Caco-2 (cell line): ENCODE measurements around the gene PDE7B. TPM values are rescaled to one million over a fixed set of nuclear protein-coding genes. Genes with fewer than 3 reads are reported as not detected.

Experiments used
- BruUV-seq: library from RNA; stranded (reverse); fragments of 400-500 nt; replicated peaks from 2 replicates; lab custom pipeline; 2021; lab: Mats Ljungman, UMichigan
- CTCF ChIA-PET: fragments of 300-600 bp; sonication (Branson Sonifier 250); formaldehyde crosslinking; loops from one replicate; lab custom pipeline; 2022; ENCODE audit warnings: antibody characterized with exemption; lab: Charles Lee
- POLR2A ChIA-PET: fragments of 300-600 bp; sonication (Branson Sonifier 250); formaldehyde crosslinking; loops from one replicate; lab custom pipeline; 2022; ENCODE audit warnings: antibody characterized with exemption; lab: Charles Lee
- DNase-seq, 2 experiments: peaks; one replicate each; pipeline versions ENCODE4 v3.0.0 to v3.0.0-alpha.2; 2020 to 2022
- H3K27me3 ChIP-seq: replicated peaks from 2 replicates; pipeline ENCODE4 v1.6.0; 2011; ENCODE audit warnings: low read length; ENCODE audit not compliant: control insufficient read depth, insufficient read depth
- H3K36me3 ChIP-seq: 2 replicates; pipeline ENCODE4 v1.5.1; 2011; ENCODE audit warnings: low read length; ENCODE audit not compliant: control insufficient read depth, insufficient read depth
- H3K4me1 ChIP-seq: fragments of 250-450 bp; sonication (Bioruptor Pico); 2 replicates; pipeline ENCODE4 v1.5.1; 2020; ENCODE audit warnings: mild to moderate bottlenecking
- H3K4me3 ChIP-seq: 2 replicates; pipeline ENCODE4 v1.5.1; 2011; ENCODE audit warnings: low read depth, mild to moderate bottlenecking, control low read depth, low read length
- H3K9me3 ChIP-seq: fragments of 250-450 bp; sonication (Bioruptor Pico); 2 replicates; pipeline ENCODE4 v1.5.1; 2020; ENCODE audit warnings: mild to moderate bottlenecking, moderate library complexity
- H3K27ac Mint-ChIP-seq: one replicate; pipeline ENCODE4 v1.8.0; 2022; ENCODE audit warnings: mixed read lengths; ENCODE audit not compliant: unreplicated experiment
- H3K27me3 Mint-ChIP-seq: one replicate; pipeline ENCODE4 v1.8.0; 2022; ENCODE audit warnings: mixed read lengths; ENCODE audit not compliant: insufficient read depth, unreplicated experiment
- H3K36me3 Mint-ChIP-seq: one replicate; pipeline ENCODE4 v1.8.0; 2022; ENCODE audit warnings: mild to moderate bottlenecking, mixed read lengths; ENCODE audit not compliant: insufficient read depth, unreplicated experiment
- H3K4me1 Mint-ChIP-seq: one replicate; pipeline ENCODE4 v1.8.0; 2022; ENCODE audit warnings: low read depth, mixed read lengths; ENCODE audit not compliant: unreplicated experiment
- H3K4me3 Mint-ChIP-seq: one replicate; pipeline ENCODE4 v1.8.0; 2022; ENCODE audit warnings: mild to moderate bottlenecking, moderate library complexity, mixed read lengths; ENCODE audit not compliant: unreplicated experiment
- H3K9me3 Mint-ChIP-seq: one replicate; pipeline ENCODE4 v1.8.0; 2022; ENCODE audit warnings: mixed read lengths; ENCODE audit not compliant: unreplicated experiment
- CTCF ChIP-seq, 2 experiments: fragments of 200-600 bp in 1 of 2; IDR thresholded peaks; 1 replicate in 1 of 2; 2 replicates in 1 of 2; pipeline versions ENCODE4 v1.5.1 to v1.8.0; 2011 to 2022; ENCODE audit warnings: antibody characterized with exemption in 1 of 2, control low read depth in 1 of 2, inconsistent platforms in 1 of 2, low read depth in 1 of 2, low read length in 1 of 2, mild to moderate bottlenecking in 1 of 2, moderate library complexity in 1 of 2; ENCODE audit not compliant: insufficient read depth in 1 of 2, severe bottlenecking in 1 of 2, unreplicated experiment in 1 of 2
- intact Hi-C: fragments of 100-400 bp; cut with micrococcal nuclease; formaldehyde crosslinking; loops from one replicate; pipeline ENCODE4 v1.10.0; 2022; ENCODE audit not compliant: unreplicated experiment
- total RNA-seq: library from RNA; stranded (reverse); gene quantifications from 2 replicates; pipeline ENCODE4 v1.2.3, GENCODE V29; 2022

The PDE7B gene
- total RNA-seq, 1 experiment from 2014 or later: not detected

- POLR2A ChIA-PET: no interaction called here
These were observed 161.4 kb downstream of the PDE7B start for GRCh38 chr6:136012943-136013342.

DNA sequence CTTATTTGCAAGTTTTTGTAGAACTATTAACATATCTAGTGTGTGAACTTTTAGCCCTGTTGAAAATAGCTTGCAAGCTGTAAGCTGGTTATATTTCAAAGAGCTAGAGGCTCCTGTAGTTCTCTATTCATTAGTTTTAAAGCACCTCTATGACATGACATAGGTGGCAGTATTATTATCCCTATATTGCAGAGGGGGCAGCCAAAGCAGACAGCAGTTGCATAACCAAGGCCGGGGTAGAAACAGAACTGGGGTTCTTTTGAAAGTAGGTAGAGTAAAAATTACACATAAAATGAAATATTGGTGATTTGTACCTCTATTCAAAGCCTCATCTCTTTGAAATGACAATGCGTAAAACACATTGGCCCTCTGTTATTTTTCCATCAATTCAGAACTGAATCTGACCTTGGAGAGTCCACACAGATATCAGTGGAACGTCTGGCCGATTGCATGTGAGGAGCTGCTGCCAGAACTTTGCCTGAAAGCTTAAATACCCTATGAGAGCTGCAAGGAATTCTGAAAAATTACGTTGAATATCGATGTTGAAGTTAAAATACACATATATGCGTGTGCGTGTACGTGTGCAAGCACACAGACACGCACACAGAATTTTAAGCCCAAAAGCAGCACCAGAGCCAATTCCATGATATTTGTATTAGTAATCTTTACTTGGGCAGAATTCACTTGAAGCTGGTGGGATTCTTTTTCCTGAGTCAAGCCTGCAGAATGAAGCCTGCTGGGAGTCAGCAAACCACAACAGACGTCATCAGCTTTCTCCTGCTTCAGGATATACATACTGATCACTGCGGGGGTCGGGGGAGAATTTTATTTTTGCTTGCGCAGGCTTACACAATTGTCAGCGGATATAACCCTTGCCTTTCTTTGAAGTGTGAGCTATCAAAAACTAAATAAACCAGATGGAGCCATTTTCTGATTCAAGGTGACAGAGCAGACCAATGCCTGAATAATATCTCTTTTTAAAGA, 163.2 kb downstream of the PDE7B start:
- Mint-ChIP-seq H3K4me3 (no peak overlapping the region), H3K27me3 (peaks cover 3% of the 10 kb centered on the region), H3K27ac (no peak overlapping the region), H3K4me1 (no peaks in the 10 kb centered on the region), H3K9me3 (peaks cover 6% of the 10 kb centered on the region), H3K36me3 (no peaks in the 10 kb centered on the region)
- H3K4me3 ChIP-seq: no peak overlapping the region
- POLR2A ChIA-PET: no interaction called here
- no peaks in the 10 kb centered on the region for H3K27me3 ChIP-seq
- CTCF ChIA-PET: no interaction called here
- H3K4me1 ChIP-seq: no peaks in the 10 kb centered on the region
- no peaks in the 10 kb centered on the region for H3K36me3 ChIP-seq
- no TSS peak for BruUV-seq
- no peak for DNase-seq
- no peaks in the 10 kb centered on the region for H3K9me3 ChIP-seq
- no peak for TF ChIP-seq CTCF (IDR thresholded peaks at IDR 0.05; ENCODE audit: insufficient read depth in 1 of 2, low read depth in 1 of 2, low read length in 1 of 2, severe bottlenecking in 1 of 2, unreplicated experiment in 1 of 2)
- intact Hi-C loops: no loop called here

More at GRCh38 chr6:136012943-136013342, 161.4 kb downstream of the PDE7B start:
- Mint-ChIP-seq H3K36me3 (no peaks in the 10 kb centered on the region), H3K27me3 (no peaks in the 10 kb centered on the region), H3K4me1 (no peaks in the 10 kb centered on the region), H3K27ac (no peak overlapping the region), H3K4me3 (no peak overlapping the region), H3K9me3 (peaks cover 9% of the 10 kb centered on the region)
- no peak for DNase-seq
- intact Hi-C loops: no loop called here
- no TSS peak for BruUV-seq
- Histone ChIP-seq H3K9me3 (no peaks in the 10 kb centered on the region), H3K27me3 (no peaks in the 10 kb centered on the region), H3K36me3 (no peaks in the 10 kb centered on the region), H3K4me3 (no peak overlapping the region), H3K4me1 (no peaks in the 10 kb centered on the region)
- no peak for TF ChIP-seq CTCF (IDR thresholded peaks at IDR 0.05; ENCODE audit: insufficient read depth in 1 of 2, low read depth in 1 of 2, low read length in 1 of 2, severe bottlenecking in 1 of 2, unreplicated experiment in 1 of 2)
- CTCF ChIA-PET: no interaction called here

DNA sequence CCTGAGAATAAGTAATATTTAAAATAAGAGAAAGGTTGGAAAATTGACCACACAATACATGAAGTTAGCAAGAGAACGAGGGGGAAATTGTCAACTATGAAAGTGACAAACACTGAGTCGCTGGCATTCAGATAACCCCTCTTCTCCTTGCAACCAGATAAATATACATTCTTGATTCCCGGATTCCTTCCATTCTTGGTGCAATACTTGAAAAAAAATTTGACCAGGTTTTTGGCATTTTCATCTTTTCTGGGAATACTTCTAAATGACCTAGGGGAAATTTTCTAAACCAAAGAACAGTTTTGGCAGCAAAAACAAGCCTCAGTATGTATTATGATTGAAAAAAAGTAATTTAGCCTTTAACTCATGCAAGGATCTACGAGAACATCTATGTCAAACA, 164.0 kb downstream of the PDE7B start:
- Mint-ChIP-seq H3K4me3 (no peak overlapping the region), H3K9me3 (no peaks in the 10 kb centered on the region), H3K27ac (no peak overlapping the region), H3K36me3 (no peaks in the 10 kb centered on the region), H3K4me1 (no peaks in the 10 kb centered on the region), H3K27me3 (peaks cover 4% of the 10 kb centered on the region)
- no peaks in the 10 kb centered on the region for H3K4me1 ChIP-seq
- H3K36me3 ChIP-seq: no peaks in the 10 kb centered on the region
- CTCF ChIA-PET: no interaction called here
- BruUV-seq: no TSS peak
- no peak overlapping the region for H3K4me3 ChIP-seq
- no peaks in the 10 kb centered on the region for H3K9me3 ChIP-seq
- intact Hi-C loops: no loop called here
- no peaks in the 10 kb centered on the region for H3K27me3 ChIP-seq
- POLR2A ChIA-PET: no interaction called here
- no peak for DNase-seq
- TF ChIP-seq CTCF (IDR thresholded peaks at IDR 0.05; ENCODE audit: insufficient read depth in 1 of 2, low read depth in 1 of 2, low read length in 1 of 2, severe bottlenecking in 1 of 2, unreplicated experiment in 1 of 2): no peak
